Activated CD4-positive, CD25-positive, alpha-beta regulatory T cell treated with anti-CD3 and anti-CD28 coated beads, Interleukin-2, amount 50 U/mL, for 16 hours (primary cell): Measurements from ENCODE around the gene TGFB1I1.
A peak's percentile ranks its signal among the peaks of the same experiment; 100 is the strongest.
"Not testable (repeated sequence)": the region's sequence is repeated elsewhere in the genome, so short reads cannot be mapped to it uniquely, and the experiment has no call there.

Experiments
- DNase-seq: peaks from one replicate; pipeline ENCODE4 v3.0.0-alpha.2; 2020; ENCODE audit warnings: low read depth, low spot score

The TGFB1I1 gene

DNA sequence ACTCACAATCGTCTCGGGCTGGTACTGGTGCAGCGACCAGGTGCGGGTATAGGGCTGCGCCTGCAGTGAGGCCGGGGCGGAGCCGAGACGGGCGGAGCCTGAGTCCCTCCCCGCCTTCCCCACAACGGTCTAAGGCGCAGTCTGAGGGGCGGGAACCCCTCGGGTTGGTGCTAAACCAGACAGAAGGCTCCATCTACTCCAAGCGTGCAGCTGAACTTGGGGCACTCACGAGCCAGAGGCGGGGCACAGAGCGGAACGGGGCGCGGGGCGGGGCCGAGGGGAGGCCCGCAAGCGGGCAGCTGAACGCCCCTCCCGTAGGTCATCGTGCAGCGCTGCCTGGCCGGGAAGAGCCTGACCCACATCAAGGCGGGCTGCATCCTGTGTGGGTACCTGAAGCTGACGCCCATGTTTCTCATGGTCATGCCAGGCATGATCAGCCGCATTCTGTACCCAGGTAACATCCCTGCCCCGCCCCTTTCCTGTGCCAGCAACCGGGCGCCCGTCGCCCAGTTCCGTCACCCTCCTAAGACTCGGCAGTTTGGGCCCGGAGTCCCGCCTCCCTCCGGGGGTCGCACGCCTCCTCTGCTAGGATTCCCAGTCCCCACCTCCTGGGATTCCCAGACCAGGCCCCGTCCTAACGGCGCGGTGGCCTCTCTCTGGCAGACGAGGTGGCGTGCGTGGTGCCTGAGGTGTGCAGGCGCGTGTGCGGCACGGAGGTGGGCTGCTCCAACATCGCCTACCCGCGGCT is 15.9 kb downstream of the TGFB1I1 start:
- peak; percentile 42 for DNase-seq

GRCh38 chr16:31488468-31489297 is 16.7 kb downstream of the TGFB1I1 start:
- DNase-seq = no peak

- no peak for DNase-seq
Observed at GRCh38 chr16:31489298-31489564, 17.3 kb downstream of the TGFB1I1 start.

GRCh38 chr16:31489616-31490584 is 17.9 kb downstream of the TGFB1I1 start:
- no peak for DNase-seq

DNA sequence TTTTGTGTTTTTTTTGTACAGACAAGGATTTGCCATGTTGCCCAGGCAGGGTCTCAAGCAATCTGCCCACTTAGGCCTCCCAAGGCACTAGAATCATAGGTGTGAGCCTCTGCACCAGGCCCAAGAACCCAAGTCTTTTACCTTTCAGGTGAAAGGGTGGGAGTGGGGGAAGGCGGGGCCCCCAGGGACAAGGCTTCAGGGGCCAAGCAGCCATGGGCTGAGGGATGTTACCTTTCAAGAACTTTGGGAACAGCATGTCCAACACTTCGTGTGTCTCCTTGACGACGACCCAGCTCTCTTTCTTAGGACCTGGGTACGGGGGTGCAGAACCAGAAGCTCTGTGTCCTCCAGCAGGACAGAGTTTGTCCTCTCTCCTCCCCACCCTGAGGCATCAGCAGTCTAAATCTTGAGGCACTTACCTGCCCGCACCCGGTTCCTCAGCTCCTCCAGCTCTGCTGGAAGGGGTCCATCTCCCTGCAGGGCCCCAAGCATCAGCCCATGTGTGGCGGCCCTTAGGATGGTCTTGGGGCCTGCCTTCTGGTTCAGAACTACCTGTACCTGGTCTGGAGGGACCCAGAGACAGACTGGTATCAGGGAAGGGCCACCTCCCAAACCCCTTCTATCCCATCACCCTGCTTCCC is 19.9 kb downstream of the TGFB1I1 start:
- no peak for DNase-seq

DNA sequence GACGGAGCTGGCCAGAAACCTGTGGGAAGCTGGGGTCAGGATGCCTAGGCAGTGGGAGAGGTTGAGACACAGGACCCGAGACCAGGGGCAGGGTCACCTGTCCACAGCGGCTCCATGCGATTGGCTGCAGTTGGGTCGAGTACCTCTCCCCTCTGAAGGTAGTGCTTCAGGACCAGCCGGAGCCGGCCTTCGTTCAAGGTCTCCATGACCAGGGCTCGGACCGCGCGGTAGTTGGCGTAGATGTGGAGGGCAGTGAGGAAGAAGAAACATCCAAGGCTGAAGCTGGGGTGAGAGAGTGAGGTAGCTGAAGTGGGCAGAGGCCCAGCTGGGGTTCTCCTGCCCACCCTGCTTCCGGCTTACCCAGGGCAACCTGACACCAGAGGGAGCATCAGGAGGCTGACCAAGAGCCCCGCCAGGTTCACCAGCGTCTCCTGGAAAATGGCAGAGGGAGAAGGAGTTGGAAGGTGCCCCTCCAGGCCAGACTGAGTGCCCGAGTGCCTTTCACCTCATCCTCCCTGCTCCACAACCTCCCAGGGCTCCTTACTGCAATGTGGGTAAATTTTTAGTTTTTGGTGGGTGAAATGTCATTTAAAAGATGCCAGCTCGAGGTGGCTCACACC is 21.7 kb downstream of the TGFB1I1 start:
- DNase-seq = no peak

DNA sequence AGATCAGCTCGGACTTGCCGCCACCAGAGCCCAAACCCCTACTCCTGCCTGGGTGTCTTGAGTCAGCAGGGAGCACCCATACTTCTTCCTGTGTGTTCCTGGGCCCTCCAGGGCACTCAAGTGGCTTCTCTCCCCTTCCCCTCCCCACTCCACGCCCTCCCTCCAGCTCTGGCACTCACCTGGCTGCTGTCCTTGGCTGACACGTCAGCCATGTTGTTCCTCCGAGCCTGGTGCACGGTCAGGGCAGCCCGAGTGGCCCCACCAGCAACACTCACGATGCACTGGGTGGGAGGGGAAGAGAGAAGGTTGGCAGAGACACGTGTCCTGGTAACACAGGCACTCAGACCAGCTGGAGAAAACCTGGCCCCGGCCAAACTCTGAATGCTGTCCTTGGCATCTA is 24.7 kb downstream of the TGFB1I1 start:
- no peak for DNase-seq

DNA sequence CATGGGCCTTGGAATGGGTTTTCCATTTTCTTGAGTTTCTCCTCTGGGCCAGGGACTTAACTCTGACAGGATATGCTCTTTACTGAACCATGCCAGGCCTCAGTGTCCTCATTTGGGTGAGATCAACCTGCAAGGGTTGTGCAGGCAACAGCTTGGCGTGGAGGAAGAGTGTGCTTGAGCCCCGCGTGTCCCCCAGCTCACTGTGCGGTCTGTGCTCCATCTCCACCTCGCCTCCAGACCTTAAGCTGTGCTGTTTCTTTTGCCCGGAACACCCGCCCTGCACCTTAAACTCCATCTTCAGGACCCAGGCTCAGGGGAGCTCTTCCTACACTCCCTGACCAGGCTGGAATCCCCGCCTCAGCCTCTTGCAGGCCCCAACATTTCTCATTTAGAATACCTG is 26.5 kb downstream of the TGFB1I1 start:
- no peak for DNase-seq

- no peak for DNase-seq
Observed at GRCh38 chr16:31499928-31500327, 28.0 kb downstream of the TGFB1I1 start.

DNA sequence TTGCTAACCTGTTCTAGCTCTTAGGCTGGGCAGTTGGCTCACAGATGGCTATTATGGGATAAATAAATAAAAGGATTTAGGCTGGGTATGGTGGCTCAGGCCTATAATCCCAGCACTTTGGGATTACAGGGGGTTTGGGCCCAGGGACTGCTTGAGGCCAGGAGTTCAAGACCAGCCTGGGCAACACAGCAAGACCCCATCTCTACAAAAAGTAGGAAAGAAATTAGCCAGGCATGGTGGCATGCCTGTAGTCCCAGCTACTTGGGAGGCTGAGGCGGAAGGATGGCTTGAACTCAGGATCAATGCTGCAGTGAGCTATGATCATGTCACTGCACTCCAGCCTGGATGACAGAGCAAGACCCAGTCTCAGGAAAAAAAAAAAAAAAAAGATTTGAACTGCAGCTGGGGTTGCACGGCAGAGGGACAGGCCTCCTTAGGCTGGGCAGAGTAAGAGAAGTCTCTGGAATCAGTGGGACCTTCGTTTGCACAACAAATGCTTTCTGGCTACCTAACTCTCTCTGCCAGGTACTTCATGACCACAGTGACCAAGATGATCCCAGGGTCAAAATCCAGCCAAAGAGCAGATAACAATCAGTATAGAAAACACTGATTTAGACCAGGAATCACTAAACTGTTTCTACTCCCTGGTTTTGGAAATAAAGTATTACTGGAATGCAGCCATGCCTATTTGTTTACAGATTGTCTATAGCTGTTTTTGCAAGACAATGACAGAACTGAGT is 29.4 kb downstream of the TGFB1I1 start:
- no peak for DNase-seq

- DNase-seq = no peak
Observed at GRCh38 chr16:31501966-31502348, 30.0 kb downstream of the TGFB1I1 start.

- no peak for DNase-seq
Observed at GRCh38 chr16:31502981-31503380, 31.0 kb downstream of the TGFB1I1 start.

GRCh38 chr16:31503555-31503954 is 31.6 kb downstream of the TGFB1I1 start:
- DNase-seq = not testable (repeated sequence)

- DNase-seq = no peak
Observed at GRCh38 chr16:31504159-31504558, 32.2 kb downstream of the TGFB1I1 start.

DNA sequence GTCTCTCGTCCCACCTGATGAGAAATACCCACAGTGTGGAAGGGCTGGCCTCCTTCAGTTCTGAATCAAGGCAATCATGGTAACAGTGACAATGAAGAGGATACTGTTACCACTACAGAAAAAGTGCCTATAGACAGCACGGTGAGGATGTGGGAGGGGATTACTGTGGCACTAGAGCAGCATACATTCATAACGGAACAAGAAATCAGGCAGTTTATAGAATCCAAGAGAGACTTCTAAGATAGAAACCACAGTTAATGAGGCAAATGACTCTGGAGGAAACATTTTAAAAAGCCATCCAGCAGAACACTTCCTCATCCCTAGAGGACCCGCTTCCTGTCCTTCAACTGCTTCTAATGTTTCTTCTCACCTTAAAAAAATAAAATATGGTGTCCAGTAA is 33.5 kb downstream of the TGFB1I1 start:
- DNase-seq = no peak

GRCh38 chr16:31507617-31507928 is 35.6 kb downstream of the TGFB1I1 start:
- no peak for DNase-seq

GRCh38 chr16:31507929-31508705 is 36.2 kb downstream of the TGFB1I1 start, which contains the start of gene RUSF1:
Gene RUSF1 (minus strand): TSS chr16:31508391. CDS start chr16:31508373, 18 bp downstream.
- peak; percentile 64 for DNase-seq

DNA sequence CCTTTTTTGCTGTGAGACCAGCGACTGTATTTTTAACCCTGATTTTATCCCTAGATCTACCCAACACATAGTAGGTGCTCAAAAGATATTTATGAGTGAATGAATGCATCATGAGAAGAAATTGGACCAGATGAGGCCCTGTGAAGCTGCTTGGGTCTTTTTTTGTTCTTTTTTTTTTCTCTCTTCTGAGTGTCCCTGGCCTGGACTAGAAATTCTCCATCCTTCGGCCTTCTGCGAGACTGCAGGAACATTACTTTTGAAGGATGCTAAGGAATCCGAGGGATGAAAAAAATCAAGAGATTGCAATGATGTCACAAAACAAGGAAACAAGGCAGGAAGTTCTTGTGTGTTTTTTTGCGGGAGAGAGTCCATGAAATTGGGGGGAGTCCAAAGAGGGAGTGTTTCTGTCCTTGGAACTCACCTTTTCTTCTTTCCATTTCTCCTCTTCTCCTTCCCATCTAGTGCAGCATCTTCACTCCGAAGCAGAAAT is 36.8 kb downstream of the TGFB1I1 start:
- DNase-seq = no peak

DNA sequence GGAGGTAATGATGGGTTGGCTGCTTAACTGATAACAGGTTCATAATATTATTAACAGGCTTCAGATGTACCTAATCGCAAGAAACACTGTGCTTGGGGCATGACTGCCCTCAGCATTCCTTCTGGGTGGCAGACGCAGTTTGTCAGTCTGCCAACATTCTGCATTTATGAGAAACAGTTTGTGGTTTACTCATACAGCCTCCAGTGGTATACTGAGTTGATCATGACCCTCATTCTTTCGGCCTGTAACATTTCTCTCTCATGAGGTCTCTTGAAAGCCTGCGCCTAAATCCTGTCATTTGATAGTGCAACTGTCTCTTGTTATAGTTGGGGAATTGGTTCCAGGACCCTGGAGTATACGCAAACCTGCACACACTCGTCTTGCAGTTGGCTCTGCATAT is 41.2 kb downstream of the TGFB1I1 start:
- no peak for DNase-seq

DNA sequence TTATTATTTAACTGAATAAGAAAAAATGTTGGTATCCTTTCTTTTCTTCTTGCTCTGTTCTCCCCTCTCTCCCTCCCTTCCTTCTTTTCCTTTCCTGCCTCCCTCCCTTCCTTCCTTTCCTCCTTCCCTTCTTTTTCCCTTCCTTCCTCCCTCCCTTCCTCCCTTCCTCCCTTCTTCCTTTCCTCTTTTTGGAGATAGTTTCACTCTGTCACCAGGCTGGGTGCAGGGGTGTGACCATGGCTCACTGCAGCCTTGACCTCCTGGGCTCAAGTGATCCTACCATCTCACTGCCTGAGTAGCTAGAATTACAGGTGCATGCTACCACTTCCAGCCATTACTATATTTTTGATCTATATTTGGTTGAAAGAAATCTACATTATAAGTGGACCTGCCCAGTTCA is 41.9 kb downstream of the TGFB1I1 start:
- DNase-seq = no peak
